Mesothelial cell of epicardium (in vitro differentiated cells): ENCODE data around the gene KRTAP1-5. TPM values are rescaled to one million over a fixed set of nuclear protein-coding genes. Genes with fewer than 3 reads are reported as not detected.
"Not testable (repeated sequence)": the region's sequence is repeated elsewhere in the genome, so short reads cannot be mapped to it uniquely, and the experiment has no call there.

ENCODE experiments used
- DNase-seq, 2 experiments: peaks; one replicate each; pipeline ENCODE4 v3.0.0; 2021; ENCODE audit warnings: low spot score in 2 of 2; ENCODE audit not compliant: unreplicated experiment in 2 of 2
- H3K27ac Mint-ChIP-seq: 2 replicates; pipeline ENCODE4 v1.8.0; 2021; ENCODE audit warnings: mixed read lengths
- H3K27me3 Mint-ChIP-seq: 2 replicates; pipeline ENCODE4 v1.8.0; 2021; ENCODE audit warnings: low read depth, mixed read lengths
- H3K36me3 Mint-ChIP-seq: 2 replicates; pipeline ENCODE4 v1.8.0; 2021; ENCODE audit warnings: mixed read lengths
- H3K4me1 Mint-ChIP-seq: 2 replicates; pipeline ENCODE4 v1.8.0; 2021; ENCODE audit warnings: mixed read lengths
- H3K4me3 Mint-ChIP-seq: 2 replicates; pipeline ENCODE4 v1.8.0; 2021; ENCODE audit warnings: mild to moderate bottlenecking, moderate library complexity, mixed read lengths
- H3K9me3 Mint-ChIP-seq: 2 replicates; pipeline ENCODE4 v1.8.0; 2021; ENCODE audit warnings: mixed read lengths
- total RNA-seq: library from RNA; stranded (reverse); gene quantifications from 3 replicates; pipeline ENCODE4 v1.2.1, GENCODE V29; 2021
- TF ChIP-seq, protein P1 (sequence below): fragments of 200-600 bp; sonication (generic); IDR thresholded peaks from one replicate; pipeline ENCODE4 v1.5.0; 2021; ENCODE audit warnings: antibody characterized with exemption; ENCODE audit not compliant: unreplicated experiment

Gene KRTAP1-5
- total RNA-seq, 1 donor from 2014 or later = not detected

DNA sequence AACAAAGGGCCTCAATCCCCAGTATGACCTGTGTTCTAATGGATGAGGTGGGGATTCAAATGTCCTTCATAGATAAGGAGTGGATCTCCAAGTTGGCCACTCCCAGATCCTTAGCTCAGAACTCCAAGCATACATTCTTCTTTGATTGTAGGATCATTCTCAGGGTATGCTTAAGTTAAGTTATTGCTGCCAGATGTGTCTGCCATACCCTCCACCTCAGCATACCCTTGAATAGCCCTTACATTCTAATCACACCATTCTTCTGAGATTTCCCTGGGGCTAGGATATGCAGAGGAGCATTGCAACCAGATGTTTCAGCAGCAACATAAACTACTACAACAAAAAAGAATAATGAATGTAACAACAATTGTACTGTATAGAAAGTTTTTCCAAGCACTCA lies 40.3 kb upstream of the KRTAP1-5 start:
- no peak for DNase-seq
- Mint-ChIP-seq H3K36me3 (no peaks in the 10 kb centered on the region), H3K27me3 (no peaks in the 10 kb centered on the region), H3K4me1 (no peaks in the 10 kb centered on the region), H3K27ac (no peak overlapping the region), H3K4me3 (no peak overlapping the region), H3K9me3 (no peaks in the 10 kb centered on the region)
- TF ChIP-seq, protein P1, sequence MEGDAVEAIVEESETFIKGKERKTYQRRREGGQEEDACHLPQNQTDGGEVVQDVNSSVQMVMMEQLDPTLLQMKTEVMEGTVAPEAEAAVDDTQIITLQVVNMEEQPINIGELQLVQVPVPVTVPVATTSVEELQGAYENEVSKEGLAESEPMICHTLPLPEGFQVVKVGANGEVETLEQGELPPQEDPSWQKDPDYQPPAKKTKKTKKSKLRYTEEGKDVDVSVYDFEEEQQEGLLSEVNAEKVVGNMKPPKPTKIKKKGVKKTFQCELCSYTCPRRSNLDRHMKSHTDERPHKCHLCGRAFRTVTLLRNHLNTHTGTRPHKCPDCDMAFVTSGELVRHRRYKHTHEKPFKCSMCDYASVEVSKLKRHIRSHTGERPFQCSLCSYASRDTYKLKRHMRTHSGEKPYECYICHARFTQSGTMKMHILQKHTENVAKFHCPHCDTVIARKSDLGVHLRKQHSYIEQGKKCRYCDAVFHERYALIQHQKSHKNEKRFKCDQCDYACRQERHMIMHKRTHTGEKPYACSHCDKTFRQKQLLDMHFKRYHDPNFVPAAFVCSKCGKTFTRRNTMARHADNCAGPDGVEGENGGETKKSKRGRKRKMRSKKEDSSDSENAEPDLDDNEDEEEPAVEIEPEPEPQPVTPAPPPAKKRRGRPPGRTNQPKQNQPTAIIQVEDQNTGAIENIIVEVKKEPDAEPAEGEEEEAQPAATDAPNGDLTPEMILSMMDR = no peak

DNA sequence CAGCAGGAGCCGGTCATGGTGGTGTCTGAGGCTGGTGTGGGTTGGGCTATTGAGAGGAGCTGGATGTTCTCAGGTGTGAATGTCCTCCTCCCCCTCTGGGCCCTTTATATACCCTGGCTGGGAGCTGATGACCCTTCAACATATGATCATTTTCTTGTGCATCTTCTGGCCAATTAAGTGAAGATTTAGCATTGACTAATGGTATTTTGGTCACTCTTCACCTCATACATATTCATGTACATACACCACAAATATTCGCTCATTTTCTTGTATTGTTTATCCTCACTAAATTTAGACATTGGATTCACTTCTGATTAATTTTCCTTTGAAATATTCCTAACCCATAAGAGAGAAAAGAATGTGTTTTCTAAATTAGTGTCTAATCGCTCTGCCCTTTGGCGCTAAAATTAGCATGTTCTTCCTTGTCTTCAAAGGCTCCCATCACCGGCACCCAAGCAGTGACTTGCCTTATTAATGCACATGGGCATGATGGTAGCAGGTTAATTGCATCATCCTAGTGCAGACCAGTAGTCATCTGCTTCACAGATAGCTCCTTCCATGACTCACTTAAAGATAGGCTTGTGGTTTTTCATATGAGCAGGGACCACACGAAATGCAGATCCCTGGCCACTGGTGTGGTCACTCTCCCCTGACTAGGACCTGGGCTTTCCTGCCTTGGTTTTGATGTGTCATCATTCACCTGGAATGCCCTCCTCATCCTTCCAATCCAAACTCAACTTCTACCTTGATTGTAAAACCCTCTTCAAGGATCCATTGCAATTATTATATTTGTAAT lies 39.0 kb upstream of the KRTAP1-5 start, which contains the start of gene KRTAP2-4:
Gene KRTAP2-4, minus strand, starts transcription at position 51 of the 796 bp plus-strand sequence. Its CDS starts 34 bp downstream, at position 17.
- H3K27me3 Mint-ChIP-seq = no peaks in the 10 kb centered on the region
- no peak within 1 kb of the TSS for H3K4me3 Mint-ChIP-seq
- TF ChIP-seq, protein P1 = no peak
- no peak within 1 kb of the TSS for H3K27ac Mint-ChIP-seq
- no peaks in the 10 kb centered on the region for H3K9me3 Mint-ChIP-seq
- peaks cover 10% of the 10 kb centered on the region for H3K4me1 Mint-ChIP-seq
- H3K36me3 Mint-ChIP-seq = no peaks in the 10 kb centered on the region
- no peak for DNase-seq

DNA sequence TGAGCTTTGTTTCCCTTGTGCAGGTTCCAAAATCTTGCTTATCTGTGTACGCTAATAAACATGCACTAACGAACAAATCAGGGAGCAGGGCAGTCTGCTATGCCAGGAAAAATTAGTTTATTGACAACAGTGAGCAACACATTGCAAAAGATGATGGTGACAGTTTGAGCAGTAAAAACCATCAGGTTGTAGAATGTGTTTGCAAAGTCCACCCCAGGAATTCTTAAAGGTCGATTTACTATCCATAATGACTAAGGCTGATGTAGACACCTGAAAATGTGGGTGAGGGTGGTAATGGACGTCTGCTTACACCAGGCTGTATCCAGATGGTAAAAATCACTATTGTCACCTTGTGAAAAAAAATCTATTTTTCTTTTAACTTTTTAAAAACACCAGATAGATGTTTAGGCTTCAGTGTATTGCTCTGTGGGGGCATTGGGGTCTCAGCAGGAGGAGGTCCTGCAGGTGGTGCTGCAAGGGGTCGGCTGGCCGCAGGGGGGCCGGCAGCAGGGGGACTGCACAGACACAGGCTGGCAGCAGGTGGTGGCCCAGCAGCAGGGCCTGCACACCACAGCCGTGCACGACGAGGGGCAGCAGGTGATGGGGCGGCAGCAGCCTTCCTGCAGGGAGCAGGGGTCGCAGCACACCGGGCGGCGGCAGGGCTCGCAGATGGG lies 38.1 kb upstream of the KRTAP1-5 start:
- DNase-seq = not testable (repeated sequence)

DNA sequence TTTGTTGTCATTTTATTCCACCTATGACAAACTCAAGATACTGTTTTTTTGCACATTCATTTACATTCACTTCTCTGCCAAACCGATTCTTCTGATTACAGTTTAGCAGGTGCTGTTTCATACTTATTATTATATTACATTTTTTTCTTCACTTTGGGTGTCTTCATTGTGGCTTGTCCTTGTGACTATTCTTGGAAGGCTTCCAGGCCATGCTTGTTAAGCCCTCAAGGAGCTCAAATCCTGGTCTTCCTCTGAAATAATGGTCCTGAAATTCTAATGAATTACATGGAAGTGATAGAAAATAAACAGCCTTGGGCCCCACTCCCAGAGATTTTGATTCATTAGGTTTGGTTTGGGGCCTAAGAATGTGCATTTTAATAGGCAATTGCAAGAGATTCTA lies 37.3 kb upstream of the KRTAP1-5 start:
- Mint-ChIP-seq H3K4me3 (no peak overlapping the region), H3K36me3 (no peaks in the 10 kb centered on the region), H3K4me1 (peaks cover 23% of the 10 kb centered on the region), H3K27ac (no peak overlapping the region), H3K9me3 (no peaks in the 10 kb centered on the region), H3K27me3 (no peaks in the 10 kb centered on the region)
- TF ChIP-seq, protein P1 = no peak
- no peak for DNase-seq

More for the DNA sequence above, 38.1 kb upstream of the KRTAP1-5 start:
- H3K9me3 Mint-ChIP-seq, H3K27me3 Mint-ChIP-seq, H3K36me3 Mint-ChIP-seq, H3K4me3 Mint-ChIP-seq, H3K27ac Mint-ChIP-seq: not testable (repeated sequence)
- peaks cover 18% of the 10 kb centered on the region for H3K4me1 Mint-ChIP-seq

DNA sequence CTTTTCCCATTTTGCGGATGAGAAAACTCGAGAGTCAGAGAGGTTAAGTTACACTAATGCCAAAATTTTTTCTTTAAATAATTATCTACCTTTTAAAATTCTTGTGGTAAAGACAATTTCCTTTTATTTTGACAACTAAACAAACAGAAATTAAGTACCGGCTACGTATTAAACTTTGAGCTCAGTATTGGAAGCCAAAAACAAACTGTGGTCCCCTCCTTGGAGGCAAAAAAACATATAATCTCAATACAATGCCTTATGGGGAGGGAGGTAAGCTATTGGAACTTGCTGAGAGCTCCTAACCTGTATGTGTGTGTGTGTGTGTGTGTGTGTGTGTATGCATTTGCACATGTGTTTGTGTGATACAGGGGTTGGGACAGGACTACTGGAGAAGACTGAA lies 36.4 kb upstream of the KRTAP1-5 start:
- no peaks in the 10 kb centered on the region for H3K9me3 Mint-ChIP-seq
- TF ChIP-seq, protein P1 = no peak
- no peak overlapping the region for H3K27ac Mint-ChIP-seq
- no peaks in the 10 kb centered on the region for H3K36me3 Mint-ChIP-seq
- peaks cover 28% of the 10 kb centered on the region for H3K4me1 Mint-ChIP-seq
- no peaks in the 10 kb centered on the region for H3K27me3 Mint-ChIP-seq
- no peak for DNase-seq
- H3K4me3 Mint-ChIP-seq = no peak overlapping the region

DNA sequence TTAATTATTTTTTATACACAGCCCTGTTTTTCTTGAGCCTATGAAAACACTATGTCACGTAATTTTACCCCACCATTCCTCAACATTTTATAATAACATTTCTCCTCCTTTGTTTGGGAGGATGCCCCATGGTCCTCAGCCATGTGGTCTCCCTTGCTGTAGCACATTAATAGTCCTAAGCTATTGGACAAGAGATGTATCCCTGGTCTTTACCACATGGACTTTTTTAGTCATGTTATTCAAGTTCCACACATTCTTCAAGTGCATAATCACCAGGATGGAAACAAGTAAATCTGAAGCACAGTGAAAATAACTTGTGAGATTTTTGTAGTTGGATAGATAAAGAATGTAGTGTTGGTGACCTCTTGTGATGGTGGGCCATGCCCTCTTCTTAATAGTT lies 35.0 kb upstream of the KRTAP1-5 start:
- Mint-ChIP-seq H3K27ac (peak overlapping the region; percentile 59), H3K27me3 (no peaks in the 10 kb centered on the region), H3K36me3 (no peaks in the 10 kb centered on the region), H3K4me1 (peaks cover 28% of the 10 kb centered on the region), H3K4me3 (no peak overlapping the region), H3K9me3 (peaks cover 7% of the 10 kb centered on the region)
- TF ChIP-seq, protein P1 = no peak
- no peak for DNase-seq
